Mesenchymal stem cell (in vitro differentiated cells and primary cell): ENCODE measurements around the gene KCNG1.

ENCODE experiments used
- DNase-seq: peaks from one replicate; pipeline ENCODE4 v3.0.0-alpha.2; 2013
- H2AFZ ChIP-seq: one replicate; pipeline ENCODE4 v1.6.1; 2013; ENCODE audit warnings: low read depth, mild to moderate bottlenecking, control low read depth, inconsistent platforms, low read length, moderate library complexity
- H2AK5ac ChIP-seq: 2 replicates; pipeline ENCODE4 v1.6.1; 2013; ENCODE audit warnings: low read length, moderate library complexity, mild to moderate bottlenecking, inconsistent platforms; ENCODE audit not compliant: severe bottlenecking
- H2BK120ac ChIP-seq: one replicate; pipeline ENCODE4 v1.6.1; 2013; ENCODE audit warnings: low read depth, mild to moderate bottlenecking, inconsistent platforms, low read length, moderate library complexity
- H2BK12ac ChIP-seq, 2 experiments: one replicate each; pipeline ENCODE4 v1.6.1; 2013; ENCODE audit warnings: inconsistent platforms in 2 of 2, low read length in 2 of 2, mild to moderate bottlenecking in 2 of 2, moderate library complexity in 2 of 2, control low read depth in 1 of 2
- H2BK15ac ChIP-seq: one replicate; pipeline ENCODE4 v1.6.1; 2013; ENCODE audit warnings: mild to moderate bottlenecking, low read depth, inconsistent platforms; ENCODE audit not compliant: poor library complexity, severe bottlenecking
- H2BK5ac ChIP-seq: 2 replicates; pipeline ENCODE4 v1.6.1; 2013; ENCODE audit warnings: low read depth, mild to moderate bottlenecking, low read length, control low read depth, inconsistent platforms; ENCODE audit not compliant: poor library complexity, severe bottlenecking
- H3K14ac ChIP-seq, 2 experiments: one replicate each; pipeline ENCODE4 v1.6.1; 2013; ENCODE audit warnings: inconsistent platforms in 2 of 2, low read length in 2 of 2, control low read depth in 1 of 2, mild to moderate bottlenecking in 1 of 2, moderate library complexity in 1 of 2
- H3K18ac ChIP-seq, 2 experiments: one replicate each; pipeline ENCODE4 v1.6.1; 2013; ENCODE audit warnings: inconsistent platforms in 2 of 2, low read length in 2 of 2, control low read depth in 1 of 2, low read depth in 1 of 2, mild to moderate bottlenecking in 1 of 2
- H3K23ac ChIP-seq, 2 experiments: one replicate each; pipeline ENCODE4 v1.6.1; 2013; ENCODE audit warnings: inconsistent platforms in 2 of 2, low read length in 2 of 2, mild to moderate bottlenecking in 2 of 2, moderate library complexity in 2 of 2, control low read depth in 1 of 2
- H3K27ac ChIP-seq: 2 replicates; pipeline ENCODE4 v1.5.1; 2013; ENCODE audit warnings: mild to moderate bottlenecking, moderate library complexity, low read length, control low read depth, inconsistent platforms; ENCODE audit not compliant: poor library complexity, severe bottlenecking
- H3K27me3 ChIP-seq, 2 experiments: 2 replicates each; pipeline versions ENCODE4 v1.6.1 to v1.7.0; 2013; ENCODE audit warnings: low read length in 2 of 2, mild to moderate bottlenecking in 2 of 2, moderate library complexity in 2 of 2, control low read depth in 1 of 2, inconsistent platforms in 1 of 2; ENCODE audit not compliant: control insufficient read depth in 1 of 2, insufficient read depth in 1 of 2
- H3K36me3 ChIP-seq, 2 experiments: 2 replicates each; pipeline versions ENCODE4 v1.6.1 to v1.7.0; 2013; ENCODE audit warnings: low read length in 2 of 2, control low read depth in 1 of 2, inconsistent platforms in 1 of 2, low read depth in 1 of 2, mild to moderate bottlenecking in 1 of 2; ENCODE audit not compliant: insufficient read depth in 2 of 2, control insufficient read depth in 1 of 2
- H3K4ac ChIP-seq, 2 experiments: one replicate each; pipeline ENCODE4 v1.6.1; 2013; ENCODE audit warnings: inconsistent platforms in 2 of 2, low read length in 2 of 2, mild to moderate bottlenecking in 2 of 2, moderate library complexity in 2 of 2, control low read depth in 1 of 2, low read depth in 1 of 2
- H3K4me1 ChIP-seq: 2 replicates; pipeline ENCODE4 v1.6.1; 2013; ENCODE audit warnings: low read depth, low read length, control low read depth; ENCODE audit not compliant: control insufficient read depth, insufficient read depth
- H3K4me2 ChIP-seq: 2 replicates; pipeline ENCODE4 v1.6.1; 2013; ENCODE audit warnings: low read length, mild to moderate bottlenecking, inconsistent platforms; ENCODE audit not compliant: poor library complexity, severe bottlenecking
- H3K4me3 ChIP-seq, 2 experiments: 2 replicates each; pipeline versions ENCODE4 v1.5.1 to v1.7.0; 2013; ENCODE audit warnings: low read length in 2 of 2, mild to moderate bottlenecking in 2 of 2, control low read depth in 1 of 2, low read depth in 1 of 2; ENCODE audit not compliant: insufficient read depth in 1 of 2
- H3K79me1 ChIP-seq: replicated peaks from 2 replicates; pipeline ENCODE4 v1.6.1; 2013; ENCODE audit warnings: mild to moderate bottlenecking, control low read depth, low read length, inconsistent platforms; ENCODE audit not compliant: poor library complexity, severe bottlenecking
- H3K9ac ChIP-seq: 2 replicates; pipeline ENCODE4 v1.7.0; 2013; ENCODE audit warnings: mild to moderate bottlenecking, low read length, moderate library complexity
- H3K9me3 ChIP-seq: 2 replicates; pipeline ENCODE4 v1.7.0; 2013; ENCODE audit warnings: mild to moderate bottlenecking, low read length; ENCODE audit not compliant: control insufficient read depth
- H4K8ac ChIP-seq: one replicate; pipeline ENCODE4 v1.6.1; 2013; ENCODE audit warnings: inconsistent platforms, mild to moderate bottlenecking, low read length, moderate library complexity
- H4K91ac ChIP-seq: one replicate; pipeline ENCODE4 v1.6.1; 2013; ENCODE audit warnings: mild to moderate bottlenecking, low read length, inconsistent platforms
- WGBS: methylation state at CpG from one replicate; pipeline ENCODE4 v1.1.7; 2013; ENCODE audit warnings: mixed read lengths; 5-methylcytosine and 5-hydroxymethylcytosine counted together

The KCNG1 gene

GRCh38 chr20:51020657-51021056, 2.2 kb downstream of the KCNG1 start:
- no peak overlapping the region for H2BK15ac ChIP-seq
- no peak for DNase-seq
- 88% methylated on average over 6 of the region's 6 CpGs for WGBS
- no peak overlapping the region for H4K91ac ChIP-seq
- no peak overlapping the region for H2BK5ac ChIP-seq
- H3K79me1 ChIP-seq: no peaks in the 10 kb centered on the region
- no peak overlapping the region for H3K4me2 ChIP-seq
- H3K4me3 ChIP-seq: no peak overlapping the region
- H2BK12ac ChIP-seq: no peak overlapping the region
- H3K27me3 ChIP-seq: peaks cover 65 to 71% of the 10 kb centered on the region in 2 experiments
- H2BK120ac ChIP-seq: no peak overlapping the region
- H3K4ac ChIP-seq: no peak overlapping the region
- no peak overlapping the region for H2AK5ac ChIP-seq
- H3K27ac ChIP-seq: no peak overlapping the region
- H3K9me3 ChIP-seq: no peaks in the 10 kb centered on the region
- H3K18ac ChIP-seq: no peak overlapping the region
- H3K9ac ChIP-seq: no peak overlapping the region
- H3K36me3 ChIP-seq: no peaks in the 10 kb centered on the region
- no peak overlapping the region for H4K8ac ChIP-seq
- H3K4me1 ChIP-seq: peaks cover 15% of the 10 kb centered on the region
- no peak overlapping the region for H2AFZ ChIP-seq
- no peak overlapping the region for H3K14ac ChIP-seq
- H3K23ac ChIP-seq: no peak overlapping the region

- H3K36me3 ChIP-seq: no peaks in the 10 kb centered on the region
These were observed 3.0 kb downstream of the KCNG1 start for GRCh38 chr20:51019656-51020592.

GRCh38 chr20:51017251-51017650, 5.7 kb downstream of the KCNG1 start:
- no peak overlapping the region for H3K4ac ChIP-seq
- no peak overlapping the region for H4K8ac ChIP-seq
- H2BK5ac ChIP-seq: no peak overlapping the region
- H2AFZ ChIP-seq: no peak overlapping the region
- H3K36me3 ChIP-seq: no peaks in the 10 kb centered on the region
- WGBS: 96% methylated on average over 8 of the region's 9 CpGs
- H3K79me1 ChIP-seq: no peaks in the 10 kb centered on the region
- H3K18ac ChIP-seq: no peak overlapping the region
- H3K27me3 ChIP-seq: peaks cover 53 to 66% of the 10 kb centered on the region in 2 experiments
- no peak overlapping the region for H3K4me3 ChIP-seq
- H2BK12ac ChIP-seq: no peak overlapping the region
- H3K9me3 ChIP-seq: no peaks in the 10 kb centered on the region
- H3K27ac ChIP-seq: no peak overlapping the region
- no peak overlapping the region for H2AK5ac ChIP-seq
- H2BK15ac ChIP-seq: no peak overlapping the region
- no peak overlapping the region for H4K91ac ChIP-seq
- no peak for DNase-seq
- no peak overlapping the region for H3K9ac ChIP-seq
- H3K23ac ChIP-seq: no peak overlapping the region
- H3K4me2 ChIP-seq: no peak overlapping the region
- H3K14ac ChIP-seq: no peak overlapping the region
- H3K4me1 ChIP-seq: no peaks in the 10 kb centered on the region
- H2BK120ac ChIP-seq: no peak overlapping the region

More at GRCh38 chr20:51019656-51020592, 3.0 kb downstream of the KCNG1 start:
- no peak overlapping the region for H2BK15ac ChIP-seq
- H4K8ac ChIP-seq: no peak overlapping the region
- peaks cover 15% of the 10 kb centered on the region for H3K4me1 ChIP-seq
- H3K27me3 ChIP-seq: peaks cover 59 to 66% of the 10 kb centered on the region in 2 experiments
- no peak overlapping the region for H2BK12ac ChIP-seq
- no peak overlapping the region for H3K4ac ChIP-seq
- no peak overlapping the region for H3K4me3 ChIP-seq
- no peaks in the 10 kb centered on the region for H3K9me3 ChIP-seq
- no peaks in the 10 kb centered on the region for H3K79me1 ChIP-seq
- H3K27ac ChIP-seq: no peak overlapping the region
- 88% methylated on average over 21 of the region's 21 CpGs for WGBS
- no peak overlapping the region for H3K9ac ChIP-seq
- no peak overlapping the region for H3K23ac ChIP-seq
- H3K18ac ChIP-seq: no peak overlapping the region
- no peak overlapping the region for H3K4me2 ChIP-seq
- H2BK120ac ChIP-seq: no peak overlapping the region
- H3K14ac ChIP-seq: no peak overlapping the region
- no peak overlapping the region for H2BK5ac ChIP-seq
- H2AFZ ChIP-seq: no peak overlapping the region
- H2AK5ac ChIP-seq: no peak overlapping the region
- no peak for DNase-seq
- H4K91ac ChIP-seq: no peak overlapping the region

- 97% methylated on average over 9 of the region's 9 CpGs for WGBS
- Histone ChIP-seq H4K91ac (no peak overlapping the region), H3K36me3 (no peaks in the 10 kb centered on the region), H3K79me1 (no peaks in the 10 kb centered on the region), H3K14ac (no peak overlapping the region), H2BK15ac (no peak overlapping the region), H2BK120ac (no peak overlapping the region), H2AFZ (no peak overlapping the region), H3K27me3 (peaks cover 45 to 62% of the 10 kb centered on the region in 2 experiments), H3K9me3 (no peaks in the 10 kb centered on the region), H2BK12ac (no peak overlapping the region), H3K4me1 (no peaks in the 10 kb centered on the region), H3K4ac (no peak overlapping the region), H2AK5ac (no peak overlapping the region), H3K27ac (no peak overlapping the region), H3K23ac (no peak overlapping the region), H3K4me2 (no peak overlapping the region), H3K4me3 (no peak overlapping the region), H2BK5ac (no peak overlapping the region), H3K18ac (no peak overlapping the region), H3K9ac (no peak overlapping the region), H4K8ac (no peak overlapping the region)
- no peak for DNase-seq
These were observed 6.4 kb downstream of the KCNG1 start for GRCh38 chr20:51016521-51016920.
